PC-3 (cell line): ENCODE data around the gene PCDHB2.
A peak's percentile ranks its signal among the peaks of the same experiment; 100 is the strongest.

ENCODE experiments used
- CTCF ChIP-seq: fragments of 300-600 bp; sonication (generic); conservative IDR thresholded peaks from 2 replicates; pipeline ENCODE4 v1.5.1; 2017; ENCODE audit warnings: antibody characterized with exemption, low read depth, mild to moderate bottlenecking, low read length
- EZH2phosphoT487 ChIP-seq: fragments of 300-600 bp; sonication (generic); IDR thresholded peaks from 2 replicates; pipeline ENCODE4 v1.6.1; 2018; ENCODE audit warnings: mild to moderate bottlenecking, antibody characterized with exemption, low read length, borderline replicate concordance

- no peak for TF ChIP-seq EZH2phosphoT487
- peak; percentile 25; the same call in 1 of the 2 replicates for TF ChIP-seq CTCF
These were observed 40.8 kb downstream of the PCDHB2 start, which contains the start of gene PCDHB5 for GRCh38 chr5:141135030-141135717.
